Spinal cord (tissue), 10 donors: ENCODE measurements around the gene OXA1L. TPM values are rescaled to one million over a fixed set of nuclear protein-coding genes. Genes with fewer than 3 reads are reported as not detected.

Experiments
- DNase-seq, 6 donors: peaks; one replicate each; pipeline versions ENCODE4 v3.0.0 to v3.0.0-alpha.2; 2013 to 2015; ENCODE audit warnings: low spot score in 6 of 6, low read depth in 4 of 6
- H3K27ac ChIP-seq: one replicate; pipeline ENCODE4 v1.5.1; 2013; ENCODE audit warnings: low read depth, low read length, control low read depth
- H3K27me3 ChIP-seq: one replicate; pipeline ENCODE4 v1.6.1; 2013; ENCODE audit warnings: low read length; ENCODE audit not compliant: control insufficient read depth, insufficient read depth
- H3K36me3 ChIP-seq: one replicate; pipeline ENCODE4 v1.6.1; 2013; ENCODE audit warnings: low read length; ENCODE audit not compliant: control insufficient read depth, insufficient read depth
- H3K4me1 ChIP-seq: one replicate; pipeline ENCODE4 v1.6.1; 2013; ENCODE audit warnings: low read length; ENCODE audit not compliant: control insufficient read depth, insufficient read depth
- H3K4me3 ChIP-seq: one replicate; pipeline ENCODE4 v1.5.1; 2013; ENCODE audit warnings: low read depth, low read length, control low read depth
- H3K9me3 ChIP-seq: one replicate; pipeline ENCODE4 v1.6.1; 2013; ENCODE audit warnings: low read length; ENCODE audit not compliant: control insufficient read depth, insufficient read depth
- WGBS: methylation state at CpG from one replicate; pipeline ENCODE4 v1.1.5; 2013; ENCODE audit warnings: missing lambda C conversion rate; ENCODE audit not compliant: insufficient coverage; 5-methylcytosine and 5-hydroxymethylcytosine counted together
- polyA plus RNA-seq, 2 donors: library from polyadenylated mRNA; unstranded; fragments of 120-200 nt; gene quantifications; one replicate each; pipeline ENCODE4 v1.2.1, GENCODE V29; 2013; ENCODE audit not compliant: insufficient read length in 2 of 2
- small RNA-seq: library from RNA; depleted of rRNA; stranded (forward); fragments of <200 nt; gene quantifications from one replicate; pipeline ENCODE3, GENCODE V24; 2014; ENCODE audit warnings: low replicate concordance
- total RNA-seq, 2 donors: library from RNA; depleted of rRNA in 1 of 2; stranded (reverse); fragments of 120-200 nt in 1 of 2; fragments of >200 nt in 1 of 2; gene quantifications; one replicate each; pipeline versions ENCODE4 v1.2.3 to v1.2.4, GENCODE V29; 2013 to 2014
- donor health status: healthy.

Gene OXA1L
- total and polyA plus RNA-seq, 4 donors: 45.9 to 98.7 (median 93.4) TPM

- DNase-seq: no peak
- Histone ChIP-seq H3K9me3 (no peaks in the 10 kb centered on the region), H3K27me3 (no peaks in the 10 kb centered on the region), H3K36me3 (no peaks in the 10 kb centered on the region), H3K4me1 (peaks cover 31% of the 10 kb centered on the region), H3K27ac (peak overlapping the region; percentile 78), H3K4me3 (peak overlapping the region; percentile 12)
- 33% methylated on average over 8 of the region's 10 CpGs for WGBS
Observed at GRCh38 chr14:22819151-22819988, 52.9 kb downstream of the OXA1L start.

GRCh38 chr14:22820731-22821130 is 54.2 kb downstream of the OXA1L start:
- H3K27ac ChIP-seq: no peak overlapping the region
- no peaks in the 10 kb centered on the region for H3K36me3 ChIP-seq
- H3K9me3 ChIP-seq: no peaks in the 10 kb centered on the region
- no peak for DNase-seq
- peaks cover 4% of the 10 kb centered on the region for H3K27me3 ChIP-seq
- H3K4me1 ChIP-seq: peaks cover 34% of the 10 kb centered on the region
- H3K4me3 ChIP-seq: no peak overlapping the region
- 60% methylated on average over 1 of the region's 1 CpG for WGBS

GRCh38 chr14:22821193-22822015 is 54.9 kb downstream of the OXA1L start:
- Histone ChIP-seq H3K36me3 (no peaks in the 10 kb centered on the region), H3K27me3 (peaks cover 4% of the 10 kb centered on the region), H3K27ac (peak overlapping the region; percentile 15), H3K4me1 (peaks cover 34% of the 10 kb centered on the region), H3K4me3 (no peak overlapping the region), H3K9me3 (no peaks in the 10 kb centered on the region)
- 39% methylated on average over 12 of the region's 24 CpGs for WGBS
- DNase-seq: peak in 1 of 6 donors; percentile 26

- no peak for DNase-seq
- H3K4me1 ChIP-seq: peaks cover 34% of the 10 kb centered on the region
- no peaks in the 10 kb centered on the region for H3K36me3 ChIP-seq
- H3K4me3 ChIP-seq: peak overlapping the region; percentile 26
- 19% methylated on average over 24 of the region's 32 CpGs for WGBS
- H3K9me3 ChIP-seq: no peaks in the 10 kb centered on the region
- H3K27ac ChIP-seq: peak overlapping the region; percentile 73
- H3K27me3 ChIP-seq: peaks cover 4% of the 10 kb centered on the region
Observed at GRCh38 chr14:22822016-22822570, 55.6 kb downstream of the OXA1L start.

Small RNA genes lying within 50 kb of the gene (small RNA-seq; reads per million reads assigned to genes)
- not detected for gene RF00588

Other genes starting within 250 kb of the OXA1L start
- 100 to 1,000 TPM; 198 to 299 TPM for gene DAD1, start 177.5 kb upstream of the OXA1L start, total RNA-seq
- 100 to 1,000 TPM; 189 to 201 TPM for gene DAD1, start 177.5 kb upstream of the OXA1L start, polyA plus RNA-seq
- 10 to 100 TPM; 18.7 to 22.2 TPM for gene ABHD4, start 168.4 kb upstream of the OXA1L start, total RNA-seq
- gene ABHD4, start 168.4 kb upstream of the OXA1L start, polyA plus RNA-seq: 10 to 100 TPM; 73.6 to 75.1 TPM
- gene OR6J1, start 122.3 kb upstream of the OXA1L start, total RNA-seq: under 1 TPM in 1 of 2 donors, not detected in 1; 0.06 TPM
- gene OR6J1, start 122.3 kb upstream of the OXA1L start, polyA plus RNA-seq: under 1 TPM; 0.43 to 0.47 TPM
- 1 to 10 TPM; 8.5 to 8.8 TPM for gene SLC7A7, start 48.7 kb downstream of the OXA1L start, total RNA-seq
- gene SLC7A7, start 48.7 kb downstream of the OXA1L start, polyA plus RNA-seq: 10 to 100 TPM; 11.4 to 11.5 TPM
- gene MRPL52, start 63.2 kb downstream of the OXA1L start, total RNA-seq: 10 to 100 TPM; 21.1 to 66.6 TPM
- 100 to 1,000 TPM in 1 of 2 donors, 10 to 100 TPM in 1; 97.6 to 104 TPM for gene MRPL52, start 63.2 kb downstream of the OXA1L start, polyA plus RNA-seq
- 100 to 1,000 TPM in 1 of 2 donors, 10 to 100 TPM in 1; 67.0 to 262 TPM for gene MMP14, start 69.9 kb downstream of the OXA1L start, total RNA-seq
- 10 to 100 TPM; 60.5 to 89.0 TPM for gene MMP14, start 69.9 kb downstream of the OXA1L start, polyA plus RNA-seq
- gene LRP10, start 105.1 kb downstream of the OXA1L start, total RNA-seq: 10 to 100 TPM; 20.3 to 37.7 TPM
- 10 to 100 TPM; 54.6 to 57.1 TPM for gene LRP10, start 105.1 kb downstream of the OXA1L start, polyA plus RNA-seq
- gene REM2, start 116.5 kb downstream of the OXA1L start, total RNA-seq: 1 to 10 TPM; 1.3 to 2.1 TPM
- gene REM2, start 116.5 kb downstream of the OXA1L start, polyA plus RNA-seq: 1 to 10 TPM; 8.2 to 8.9 TPM
- gene RBM23, start 152.5 kb downstream of the OXA1L start, total RNA-seq: 100 to 1,000 TPM; 127 to 145 TPM
- 100 to 1,000 TPM; 111 to 126 TPM for gene RBM23, start 152.5 kb downstream of the OXA1L start, polyA plus RNA-seq
- 10 to 100 TPM; 51.3 to 60.3 TPM for gene PRMT5, start 162.7 kb downstream of the OXA1L start, total RNA-seq
- 10 to 100 TPM; 83.5 to 88.8 TPM for gene PRMT5, start 162.7 kb downstream of the OXA1L start, polyA plus RNA-seq
- 10 to 100 TPM; 37.2 to 41.5 TPM for gene HAUS4, start 190.4 kb downstream of the OXA1L start, total RNA-seq
- gene HAUS4, start 190.4 kb downstream of the OXA1L start, polyA plus RNA-seq: 10 to 100 TPM; 31.7 to 40.7 TPM
- 10 to 100 TPM; 11.1 to 27.7 TPM for gene AJUBA, start 215.9 kb downstream of the OXA1L start, total RNA-seq
- gene AJUBA, start 215.9 kb downstream of the OXA1L start, polyA plus RNA-seq: 10 to 100 TPM in 1 of 2 donors, 1 to 10 TPM in 1; 7.6 to 13.3 TPM
- gene C14orf93, start 243.5 kb downstream of the OXA1L start, total RNA-seq: 10 to 100 TPM in 1 of 2 donors, 1 to 10 TPM in 1; 3.8 to 11.7 TPM
- 10 to 100 TPM in 1 of 2 donors, 1 to 10 TPM in 1; 7.9 to 13.4 TPM for gene C14orf93, start 243.5 kb downstream of the OXA1L start, polyA plus RNA-seq